HG02884 (cell line): ENCODE data around the gene BLVRB.
"Not testable (repeated sequence)": the region's sequence is repeated elsewhere in the genome, so short reads cannot be mapped to it uniquely, and the experiment has no call there.

Experiments
- ATAC-seq: cut with Tn5 transposase; IDR thresholded peaks from one replicate; pipeline ENCODE4 v1.9.1; 2021; ENCODE audit warnings: mild to moderate bottlenecking, moderate library complexity; ENCODE audit not compliant: unreplicated experiment

Gene BLVRB

GRCh38 chr19:40410030-40410389 is 55.5 kb downstream of the BLVRB start:
- ATAC-seq, result no peak

- not testable (repeated sequence) for ATAC-seq
Observed at GRCh38 chr19:40408598-40408925, 57.0 kb downstream of the BLVRB start.

GRCh38 chr19:40407714-40408597 is 57.6 kb downstream of the BLVRB start:
- ATAC-seq, result no peak

- ATAC-seq, result peak; percentile 46
Observed at GRCh38 chr19:40403262-40403984, 62.1 kb downstream of the BLVRB start.

GRCh38 chr19:40400559-40400958 is 65.0 kb downstream of the BLVRB start:
- no peak for ATAC-seq

DNA sequence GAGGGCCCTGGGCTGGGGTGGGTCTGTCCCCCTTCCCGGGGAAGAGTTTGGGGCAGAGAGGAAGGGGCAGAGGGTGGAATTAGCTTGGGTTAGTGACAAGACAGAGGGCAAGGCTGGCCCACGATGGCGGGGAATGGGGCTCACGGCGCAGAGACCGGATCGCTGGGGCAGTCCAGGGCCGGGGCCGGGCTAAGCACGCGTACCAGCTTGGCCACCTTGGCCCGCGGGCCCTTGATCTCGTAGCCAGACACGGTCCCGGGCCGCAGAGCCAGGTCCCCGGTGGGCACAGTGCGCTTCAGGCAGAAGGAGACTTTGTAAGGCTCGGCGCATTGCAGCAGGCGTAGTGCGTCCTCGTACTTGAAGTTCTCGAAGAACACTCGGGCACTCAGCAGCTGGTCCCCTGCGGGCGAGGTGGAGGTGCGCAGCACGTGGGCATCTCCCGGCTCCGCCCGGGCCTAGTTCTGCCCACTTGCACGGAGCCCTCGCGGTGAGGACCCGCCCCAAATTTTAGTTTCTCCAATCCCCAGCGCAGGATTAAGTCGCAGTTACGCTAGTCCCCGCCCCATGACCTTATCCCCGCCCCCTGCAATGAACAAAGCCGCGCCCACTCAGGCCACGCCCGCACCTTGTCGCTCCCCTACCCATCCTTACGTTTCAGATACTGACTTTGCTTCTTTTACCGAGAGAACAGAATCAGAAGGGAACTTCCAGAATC is 67.0 kb downstream of the BLVRB start:
- ATAC-seq, result no peak
